Measurements from ENCODE around the gene ARHGEF12.

The ARHGEF12 gene

GRCh38 chr11:120389693-120390584, 53.7 kb downstream of the ARHGEF12 start:
- no peak for DNase-seq

- DNase-seq, result no peak
Measured at GRCh38 chr11:120390585-120390922, 54.3 kb downstream of the ARHGEF12 start.

- peak; percentile 40 to 88 for DNase-seq
Measured at GRCh38 chr11:120391292-120391691, 55.1 kb downstream of the ARHGEF12 start.

GRCh38 chr11:120391854-120392253, 55.6 kb downstream of the ARHGEF12 start:
- no peak for DNase-seq

- no peak for DNase-seq
Measured at GRCh38 chr11:120392314-120392713, 56.1 kb downstream of the ARHGEF12 start.

DNA sequence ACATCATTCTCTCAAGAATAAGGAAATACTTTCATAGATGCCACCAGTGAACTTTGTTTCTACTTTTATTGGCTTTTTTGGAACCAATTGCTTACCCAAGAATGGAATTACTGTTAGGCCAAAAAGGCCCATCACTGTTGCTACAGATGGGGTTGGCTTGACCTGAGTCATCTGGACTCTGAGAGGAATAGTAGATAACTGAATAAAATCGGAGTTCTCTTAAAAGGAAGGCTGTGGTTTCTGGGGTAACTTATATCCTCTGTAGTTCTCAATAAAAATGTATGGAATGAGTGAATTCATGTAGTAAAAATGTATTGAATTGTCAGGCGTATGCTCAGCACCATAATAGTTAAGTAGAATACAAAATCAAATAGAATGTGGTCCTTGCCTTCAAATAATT, 56.6 kb downstream of the ARHGEF12 start:
- DNase-seq, result no peak

DNA sequence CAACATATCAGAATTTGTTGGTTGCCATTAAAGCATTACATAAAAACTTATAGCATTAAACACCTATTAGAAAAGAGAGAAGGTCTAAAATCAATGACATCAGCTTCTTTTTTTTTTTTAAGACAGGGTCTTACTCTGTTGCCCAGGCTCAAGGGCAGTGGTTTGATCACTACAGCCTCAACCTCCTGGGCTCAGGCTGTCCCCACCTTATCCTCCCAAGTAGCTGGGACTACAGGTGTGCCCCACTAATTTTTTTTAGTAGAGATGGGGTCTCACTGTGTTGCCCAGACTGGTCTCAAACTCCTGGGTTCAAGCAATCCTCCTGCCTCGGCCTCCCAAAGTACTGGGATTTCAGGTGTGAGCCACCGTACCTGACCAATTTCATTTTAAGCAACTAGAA, 57.9 kb downstream of the ARHGEF12 start:
- no peak for DNase-seq

DNA sequence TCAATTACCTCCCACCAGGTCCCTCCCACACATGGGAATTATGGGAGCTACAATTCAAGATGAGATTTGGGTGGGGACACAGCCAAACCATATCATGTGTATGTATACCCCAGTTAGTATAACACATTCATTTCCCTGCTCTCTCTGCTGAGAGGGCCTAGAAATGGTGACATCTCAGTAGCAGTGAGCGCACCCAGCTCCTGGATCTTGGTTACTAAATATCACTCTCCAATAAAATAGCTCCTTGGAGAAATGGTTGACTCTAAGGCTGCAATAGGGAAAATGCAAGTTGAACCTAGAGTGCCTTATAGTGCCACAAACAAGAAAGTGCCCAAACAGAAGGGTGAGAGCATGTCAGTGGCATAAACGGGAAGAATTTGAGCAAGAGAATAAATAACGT, 59.6 kb downstream of the ARHGEF12 start:
- no peak for DNase-seq

DNA sequence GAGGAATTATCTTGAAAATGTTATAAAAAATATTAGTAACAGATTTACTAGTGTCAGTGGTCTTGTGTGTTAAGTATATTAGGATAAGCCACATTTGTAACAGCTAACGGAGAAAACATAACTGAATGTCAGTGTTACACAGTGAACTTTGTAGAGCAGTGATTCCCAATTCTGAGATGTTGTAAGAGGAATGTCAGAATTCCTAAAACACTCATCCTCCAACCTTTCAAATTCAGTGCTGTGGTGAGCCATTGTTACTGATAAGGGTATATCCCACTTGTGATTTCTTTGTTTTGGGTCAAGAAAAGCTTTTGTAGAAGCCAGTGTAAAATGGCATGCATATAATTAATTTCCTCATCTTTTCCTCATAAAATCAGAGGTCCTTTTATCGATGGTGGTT, 61.9 kb downstream of the ARHGEF12 start:
- DNase-seq, result no peak

DNA sequence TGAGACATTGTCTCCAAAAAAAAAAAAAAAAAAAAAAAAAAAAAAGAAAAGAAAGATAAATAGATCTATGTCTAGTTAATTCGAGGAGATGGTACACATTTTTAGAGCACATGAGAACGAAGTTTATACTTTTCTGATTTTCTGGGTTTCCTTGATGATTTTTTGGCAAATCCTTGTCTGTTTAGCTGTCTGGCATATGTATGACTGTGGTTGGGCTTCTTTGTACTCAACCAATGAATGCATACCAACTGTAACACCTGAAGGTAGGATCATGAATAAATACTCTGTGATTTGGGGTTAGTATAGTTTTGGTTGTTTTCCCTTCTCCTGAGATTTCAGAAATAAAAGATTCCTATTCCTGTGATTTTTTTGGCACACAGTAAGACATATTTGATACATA, 63.1 kb downstream of the ARHGEF12 start:
- DNase-seq, result no peak

- DNase-seq, result no peak
Measured at GRCh38 chr11:120400564-120401364, 64.6 kb downstream of the ARHGEF12 start.

DNA sequence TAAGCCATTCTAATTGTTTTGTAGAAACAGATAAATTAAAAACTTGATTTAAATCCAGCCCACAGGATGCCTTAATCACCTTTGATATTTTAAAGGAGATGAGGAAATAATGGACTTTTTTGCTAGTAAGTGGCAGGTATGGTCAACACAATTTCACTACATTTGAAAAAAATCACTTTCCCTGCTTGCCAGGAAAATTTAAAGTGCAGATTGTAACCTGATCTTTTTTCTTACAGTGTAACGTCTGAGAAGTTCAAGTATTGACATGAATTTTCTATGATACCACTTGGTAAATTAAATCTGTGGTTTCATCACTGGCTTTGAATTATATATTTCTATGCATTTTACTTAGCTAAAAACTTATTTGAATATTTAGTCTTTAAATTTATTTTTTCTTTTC, 65.3 kb downstream of the ARHGEF12 start:
- no peak for DNase-seq

DNA sequence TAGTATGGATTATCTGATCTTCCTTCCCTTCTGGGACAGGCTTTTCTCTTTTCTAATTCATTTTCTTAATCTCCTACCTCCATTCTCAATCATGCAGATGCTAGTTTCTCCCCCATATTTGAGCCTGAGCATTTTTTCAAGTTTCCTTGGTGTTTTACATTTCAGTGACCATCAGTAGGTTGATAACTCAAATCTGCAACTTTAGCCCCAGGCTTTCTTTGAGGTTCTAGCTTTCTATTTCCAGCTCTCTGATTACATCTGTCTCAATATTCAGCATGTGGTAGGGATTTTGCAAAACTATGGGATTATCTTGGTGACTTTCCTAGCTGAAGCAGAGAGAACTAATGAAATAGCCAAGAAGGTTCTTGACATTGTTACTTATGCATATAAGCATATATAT, 67.8 kb downstream of the ARHGEF12 start:
- DNase-seq, result no peak

DNA sequence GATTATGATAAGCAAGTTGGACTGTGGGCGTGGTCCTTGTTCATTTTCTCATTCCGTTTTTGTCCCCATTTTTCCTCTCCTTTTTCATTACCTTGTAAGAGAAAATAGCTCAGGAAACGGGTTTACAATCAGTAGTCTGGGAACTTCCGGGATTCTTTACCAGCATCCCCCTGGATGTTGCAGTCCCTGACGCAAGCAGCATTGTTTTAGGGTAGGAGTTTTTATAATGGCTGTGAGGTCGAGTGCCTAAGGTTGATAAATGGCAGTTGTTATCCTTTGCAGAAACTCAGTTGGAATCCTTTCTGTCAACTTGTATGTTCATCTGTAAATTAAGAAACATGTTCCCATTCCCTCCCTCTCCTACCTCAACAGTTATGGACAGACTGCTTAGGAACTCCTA, 68.3 kb downstream of the ARHGEF12 start:
- DNase-seq, result no peak

DNA sequence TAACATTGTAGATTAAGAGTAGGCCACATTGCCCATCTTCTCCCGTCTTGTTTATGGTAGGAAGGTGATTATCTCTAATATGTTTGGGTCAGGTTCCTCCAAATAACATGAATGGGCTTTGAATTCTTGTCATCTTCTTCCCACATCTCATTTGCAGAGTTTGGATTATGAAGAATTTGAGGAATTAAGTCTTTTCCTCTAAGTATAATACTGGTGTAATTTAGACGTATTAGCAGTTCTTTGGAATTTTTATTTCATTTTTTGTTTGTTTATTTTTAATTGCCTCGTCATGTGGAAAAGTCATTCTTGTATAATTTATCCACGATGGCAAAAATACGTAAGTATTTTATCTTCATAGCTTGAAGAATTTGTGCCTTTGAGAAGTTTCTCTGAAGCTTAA, 73.4 kb downstream of the ARHGEF12 start:
- no peak for DNase-seq

GRCh38 chr11:120410622-120411380, 74.6 kb downstream of the ARHGEF12 start:
- no peak for DNase-seq

DNA sequence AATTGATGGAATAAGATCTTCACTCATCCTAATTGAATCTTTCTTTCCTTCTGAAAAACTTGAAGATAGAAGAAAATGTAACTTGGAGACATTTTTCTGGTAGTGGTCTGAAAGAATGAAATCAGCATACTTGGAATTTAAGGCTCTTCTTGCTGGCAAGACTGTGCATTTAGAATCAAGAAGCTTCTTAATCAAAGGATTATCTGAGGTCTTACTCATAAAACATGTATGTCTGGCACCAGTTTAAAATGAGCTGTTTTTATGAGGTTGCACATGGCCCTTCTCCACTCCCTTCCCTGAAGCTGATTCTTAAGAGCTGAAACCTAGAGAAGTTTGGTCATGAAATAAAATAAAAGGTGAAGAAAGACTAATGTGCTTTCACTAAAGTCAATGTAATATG, 77.3 kb downstream of the ARHGEF12 start:
- DNase-seq, result no peak

- DNase-seq, result no peak
Measured at GRCh38 chr11:120420572-120420971, 84.4 kb downstream of the ARHGEF12 start.

DNA sequence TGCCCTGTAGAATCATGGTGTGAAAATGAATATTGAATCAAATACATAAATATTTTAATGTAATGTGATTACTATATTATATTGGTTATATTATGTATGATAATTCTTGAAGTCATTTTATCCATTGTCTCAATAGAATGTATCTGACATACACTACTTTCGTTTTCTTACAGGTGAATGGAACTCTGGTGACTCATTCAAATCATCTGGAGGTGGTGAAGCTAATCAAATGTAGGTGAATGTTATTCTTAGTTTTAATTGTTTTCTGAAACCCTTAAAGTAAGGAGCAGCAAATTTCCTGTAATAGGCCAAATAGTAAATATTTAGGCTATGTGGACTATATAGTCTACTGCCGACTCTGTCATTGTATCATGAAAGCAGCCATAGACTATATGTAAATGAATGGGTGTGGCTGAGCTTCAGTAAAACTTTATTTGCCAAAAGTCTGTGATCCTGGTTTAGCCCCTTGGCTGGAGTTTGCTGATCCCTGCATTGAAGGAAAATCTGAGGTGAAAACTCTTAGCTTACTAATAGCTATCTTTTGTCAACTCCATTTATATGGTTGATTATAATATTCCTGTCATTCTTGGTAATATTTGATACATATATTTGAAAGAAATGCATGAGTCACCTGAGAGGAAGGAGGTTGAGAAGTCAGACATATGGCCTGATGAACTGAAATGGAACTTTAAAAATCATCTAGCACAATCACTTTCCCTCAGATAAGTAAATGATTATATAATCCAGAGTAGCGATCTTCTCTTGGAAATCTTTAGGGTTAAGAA, 88.2 kb downstream of the ARHGEF12 start:
- no peak for DNase-seq

GRCh38 chr11:120424970-120425332, 88.7 kb downstream of the ARHGEF12 start:
- no peak for DNase-seq

GRCh38 chr11:120425527-120425926, 89.3 kb downstream of the ARHGEF12 start:
- DNase-seq, result no peak

- DNase-seq, result no peak
Measured at GRCh38 chr11:120430146-120430545, 93.9 kb downstream of the ARHGEF12 start.

DNA sequence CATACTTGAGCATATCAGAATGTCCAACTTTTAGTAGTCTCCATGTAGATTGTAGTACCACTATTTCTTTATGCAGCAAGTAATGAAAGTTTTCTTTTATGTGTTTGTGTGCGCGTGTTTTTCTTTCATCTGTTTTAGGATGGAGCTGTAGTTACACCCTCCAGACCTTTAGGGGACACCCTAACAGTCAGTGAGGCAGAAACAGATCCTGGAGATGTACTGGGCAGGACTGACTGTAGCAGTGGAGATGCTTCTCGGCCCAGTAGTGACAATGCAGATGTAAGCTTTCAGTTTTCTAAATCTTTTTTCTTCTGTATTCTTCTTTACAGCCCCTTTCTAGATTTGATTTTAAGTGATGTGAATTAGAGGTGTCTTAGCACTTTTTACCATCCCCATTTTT, 95.4 kb downstream of the ARHGEF12 start:
- DNase-seq, result no peak

Measured in hippocampal formation (tissue), 2 donors.